Stimulated activated CD8-positive, alpha-beta memory T cell treated with anti-CD3 and anti-CD28 coated beads, Interleukin-15, amount 100 ng/mL, for 1 hour (primary cell): Measurements from ENCODE around the gene BTBD19.

ENCODE experiments used
- DNase-seq: peaks from one replicate; pipeline ENCODE4 v3.0.0-alpha.2; 2020; ENCODE audit warnings: low read depth

The BTBD19 gene

GRCh38 chr1:44857446-44857845 lies 49.1 kb downstream of the BTBD19 start:
- DNase-seq = no peak

GRCh38 chr1:44860331-44860730 lies 52.0 kb downstream of the BTBD19 start:
- no peak for DNase-seq

- DNase-seq = no peak
These were observed 52.6 kb downstream of the BTBD19 start for GRCh38 chr1:44860891-44861425.

- DNase-seq = no peak
These were observed 54.6 kb downstream of the BTBD19 start for GRCh38 chr1:44862829-44863401.
